ENCODE data around the gene STK10. TPM values are rescaled to one million over a fixed set of nuclear protein-coding genes. Genes with fewer than 3 reads are reported as not detected.

The STK10 gene
- total and polyA plus RNA-seq, 2 of the 8 experiments (the other 6 are each of a cell fraction or from before 2014, with no cell fraction given): 10.5 to 21.4 TPM

- TF ChIP-seq CHD7 (IDR thresholded peaks at IDR 0.05; ENCODE audit: insufficient replicate concordance, low read length) (no peak), KDM5A (IDR thresholded peaks at IDR 0.05; ENCODE audit: low read length) (no peak), EZH2 (IDR thresholded peaks at IDR 0.05; ENCODE audit: low read depth, low read length, severe bottlenecking) (no peak), HDAC6 (IDR thresholded peaks at IDR 0.05; ENCODE audit: low read depth, low read length) (no peak), TAF1 (IDR thresholded peaks at IDR 0.05; ENCODE audit: low read depth, low read length) (no peak)
- TF ChIP-seq, protein P1, sequence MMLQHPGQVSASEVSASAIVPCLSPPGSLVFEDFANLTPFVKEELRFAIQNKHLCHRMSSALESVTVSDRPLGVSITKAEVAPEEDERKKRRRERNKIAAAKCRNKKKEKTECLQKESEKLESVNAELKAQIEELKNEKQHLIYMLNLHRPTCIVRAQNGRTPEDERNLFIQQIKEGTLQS (IDR thresholded peaks at IDR 0.05; ENCODE audit: insufficient read depth, low read depth, low read length): no peak
Observed at GRCh38 chr5:172185096-172185461, 2.9 kb downstream of the STK10 start (continued).

Measured in H1 (cell line).